Measurements from ENCODE around the gene KANSL3.

The KANSL3 gene

DNA sequence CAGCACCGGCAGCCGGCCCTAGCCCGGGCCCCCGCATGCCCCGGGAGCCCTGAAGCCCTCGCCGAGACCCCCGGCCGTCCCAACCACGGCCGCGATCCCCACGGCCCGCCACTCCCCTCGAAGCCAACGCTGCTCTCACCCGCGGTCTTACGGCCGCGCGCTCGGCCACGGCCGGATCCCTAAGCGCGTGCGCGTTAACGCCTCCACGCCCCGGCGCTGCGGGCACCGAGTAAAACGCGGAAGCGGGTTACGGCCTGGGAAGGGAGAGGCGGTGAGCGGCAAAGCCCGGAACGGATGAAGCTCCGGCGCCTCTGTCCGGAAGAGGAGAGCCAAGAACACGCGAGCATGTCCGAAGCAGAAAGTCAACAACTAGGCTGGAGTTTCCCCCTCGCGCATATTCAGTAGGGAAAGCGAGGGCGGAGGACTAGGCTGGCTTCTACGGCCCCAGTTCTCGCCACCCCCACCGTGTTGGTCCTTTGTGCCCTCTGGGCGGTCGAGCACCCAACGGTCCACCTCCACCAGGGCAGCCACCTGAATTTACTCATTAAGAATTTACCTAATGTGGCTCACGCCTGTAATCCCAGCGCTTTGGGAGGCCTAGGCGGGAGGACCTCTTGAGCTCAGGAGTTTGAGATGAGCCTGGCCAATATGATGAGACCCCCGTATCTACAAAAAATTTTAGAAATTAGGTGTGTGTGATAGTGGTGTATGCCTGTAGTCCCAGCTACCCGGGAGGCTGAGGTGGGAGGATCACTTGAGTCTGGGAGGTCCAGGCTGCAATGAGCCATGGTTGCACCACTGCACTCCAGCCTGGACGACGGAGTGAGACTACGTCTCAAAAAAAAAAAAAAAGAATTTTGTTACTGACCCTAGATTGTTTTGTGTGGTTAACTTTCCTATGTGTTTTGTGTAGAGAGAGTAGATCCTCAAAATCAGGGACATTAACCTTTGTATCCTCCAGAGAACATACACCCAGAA, at the start of gene KANSL3:
KANSL3 (minus strand) TSS at position 169 of the 978 bp plus-strand sequence. CDS start 1,177 bp downstream, outside the sequence.
- TF ChIP-seq MAX (IDR thresholded peaks at IDR 0.05) = peak; percentile 93
- no peak; the same call in 1 of the 2 replicates for TF ChIP-seq CEBPB (IDR thresholded peaks at IDR 0.05)
- TF ChIP-seq USF1 (IDR thresholded peaks at IDR 0.05) = peak; percentile 59
- TF ChIP-seq CREB1 (IDR thresholded peaks at IDR 0.05; ENCODE audit: low read depth) = no peak
- no peak for TF ChIP-seq ZBTB7A (IDR thresholded peaks at IDR 0.05; ENCODE audit: low read depth)
- TF ChIP-seq YY1 (IDR thresholded peaks at IDR 0.05; ENCODE audit: low read depth) = peak; percentile 88
- no peak for TF ChIP-seq REST (IDR thresholded peaks at IDR 0.05; ENCODE audit: low read depth)
- TF ChIP-seq EGR1 (IDR thresholded peaks at IDR 0.05) = peak; percentile 61
- TF ChIP-seq NFIC (IDR thresholded peaks at IDR 0.05) = peak; percentile 54; the same call in 1 of the 2 replicates
- peak; percentile 79; the same call in 1 of the 2 replicates for TF ChIP-seq TAF1 (IDR thresholded peaks at IDR 0.05; ENCODE audit: low read depth)
- peak; percentile 30; the same call in 1 of the 2 replicates for TF ChIP-seq RAD21 (IDR thresholded peaks at IDR 0.05; ENCODE audit: low read depth)
- no peak for TF ChIP-seq FOXM1 (IDR thresholded peaks at IDR 0.05; ENCODE audit: borderline replicate concordance, low read depth)
- peak; percentile 51; the same call in 1 of the 2 replicates for TF ChIP-seq TEAD4 (IDR thresholded peaks at IDR 0.05)
- peak; percentile 74; the same call in 1 of the 2 replicates for TF ChIP-seq TCF12 (IDR thresholded peaks at IDR 0.05; ENCODE audit: low read depth)
- TF ChIP-seq EP300 (IDR thresholded peaks at IDR 0.05; ENCODE audit: borderline replicate concordance) = peak; percentile 45; the same call in 1 of the 2 replicates

- TF ChIP-seq NFIC (IDR thresholded peaks at IDR 0.05) = peak; percentile 65
- no peak for TF ChIP-seq RAD21 (IDR thresholded peaks at IDR 0.05; ENCODE audit: low read depth)
These were observed 49.2 kb upstream of the KANSL3 start for GRCh38 chr2:96687266-96687665.

GRCh38 chr2:96685577-96686459, 47.7 kb upstream of the KANSL3 start:
- TF ChIP-seq CEBPB (IDR thresholded peaks at IDR 0.05) (no peak), TEAD4 (IDR thresholded peaks at IDR 0.05) (no peak), EP300 (IDR thresholded peaks at IDR 0.05; ENCODE audit: borderline replicate concordance) (no peak), YY1 (IDR thresholded peaks at IDR 0.05; ENCODE audit: low read depth) (no peak), USF1 (IDR thresholded peaks at IDR 0.05) (no peak), TCF12 (IDR thresholded peaks at IDR 0.05; ENCODE audit: low read depth) (no peak), NFIC (IDR thresholded peaks at IDR 0.05) (peak; percentile 88), TAF1 (IDR thresholded peaks at IDR 0.05; ENCODE audit: low read depth) (no peak), MAX (IDR thresholded peaks at IDR 0.05) (peak; percentile 34; the same call in 1 of the 2 replicates), FOXM1 (IDR thresholded peaks at IDR 0.05; ENCODE audit: borderline replicate concordance, low read depth) (no peak), CREB1 (IDR thresholded peaks at IDR 0.05; ENCODE audit: low read depth) (no peak), RAD21 (IDR thresholded peaks at IDR 0.05; ENCODE audit: low read depth) (no peak), ZBTB7A (IDR thresholded peaks at IDR 0.05; ENCODE audit: low read depth) (no peak), EGR1 (IDR thresholded peaks at IDR 0.05) (no peak)

DNA sequence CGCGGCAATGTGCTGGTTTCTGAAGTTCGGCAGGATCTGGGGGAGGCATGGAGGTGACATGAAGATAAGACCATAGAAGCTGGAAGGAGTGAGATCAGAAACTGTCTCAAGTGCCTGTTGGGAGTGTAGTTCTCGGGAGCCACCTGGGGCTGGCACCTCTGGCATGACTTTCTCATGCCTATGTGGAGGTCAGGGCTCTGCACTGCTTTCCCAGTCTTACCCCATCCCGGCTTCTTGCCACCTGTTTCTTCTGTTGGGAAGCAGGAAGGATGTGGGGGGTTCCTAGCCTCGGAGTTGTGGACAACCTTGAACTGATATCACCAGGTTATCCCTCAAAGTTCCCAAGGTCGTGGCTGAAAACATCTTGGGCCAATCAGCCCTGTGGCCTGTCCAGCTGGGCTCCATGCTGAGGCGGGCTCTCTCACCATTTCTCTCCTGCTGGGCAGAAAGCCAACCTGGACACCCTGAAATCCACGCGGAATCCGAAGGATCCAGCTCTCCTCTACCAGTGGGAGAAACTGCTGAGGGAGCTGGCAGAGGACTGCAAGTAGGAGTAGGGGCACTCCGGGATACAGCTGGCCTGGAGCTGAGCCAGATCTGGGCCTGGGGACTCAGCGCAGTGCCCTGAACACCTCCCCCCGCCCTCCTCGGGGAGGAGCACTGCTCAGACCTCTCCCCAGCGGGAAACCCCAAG, 46.9 kb upstream of the KANSL3 start:
- TF ChIP-seq CEBPB (IDR thresholded peaks at IDR 0.05) (no peak), NFIC (IDR thresholded peaks at IDR 0.05) (no peak), TCF12 (IDR thresholded peaks at IDR 0.05; ENCODE audit: low read depth) (no peak), TAF1 (IDR thresholded peaks at IDR 0.05; ENCODE audit: low read depth) (no peak), YY1 (IDR thresholded peaks at IDR 0.05; ENCODE audit: low read depth) (no peak), USF1 (IDR thresholded peaks at IDR 0.05) (no peak), FOXM1 (IDR thresholded peaks at IDR 0.05; ENCODE audit: borderline replicate concordance, low read depth) (no peak), ZBTB7A (IDR thresholded peaks at IDR 0.05; ENCODE audit: low read depth) (no peak), TEAD4 (IDR thresholded peaks at IDR 0.05) (no peak), EGR1 (IDR thresholded peaks at IDR 0.05) (no peak), EP300 (IDR thresholded peaks at IDR 0.05; ENCODE audit: borderline replicate concordance) (no peak), MAX (IDR thresholded peaks at IDR 0.05) (no peak), RAD21 (IDR thresholded peaks at IDR 0.05; ENCODE audit: low read depth) (no peak)
